ENCODE data around the gene NDEL1. TPM values are rescaled to one million over a fixed set of nuclear protein-coding genes. Genes with fewer than 3 reads are reported as not detected.
"Not testable (repeated sequence)": the region's sequence is repeated elsewhere in the genome, so short reads cannot be mapped to it uniquely, and the experiment has no call there.

Gene NDEL1, protein sequence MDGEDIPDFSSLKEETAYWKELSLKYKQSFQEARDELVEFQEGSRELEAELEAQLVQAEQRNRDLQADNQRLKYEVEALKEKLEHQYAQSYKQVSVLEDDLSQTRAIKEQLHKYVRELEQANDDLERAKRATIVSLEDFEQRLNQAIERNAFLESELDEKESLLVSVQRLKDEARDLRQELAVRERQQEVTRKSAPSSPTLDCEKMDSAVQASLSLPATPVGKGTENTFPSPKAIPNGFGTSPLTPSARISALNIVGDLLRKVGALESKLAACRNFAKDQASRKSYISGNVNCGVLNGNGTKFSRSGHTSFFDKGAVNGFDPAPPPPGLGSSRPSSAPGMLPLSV
- total RNA-seq: 112 TPM
- long read RNA-seq, transcript NDEL1-203 (10 exons, 1,858 nt): minor isoform, 23 of 100 reads
- long read RNA-seq, transcript NDEL1-201 (9 exons, 2,372 nt): major isoform, 27 of 100 reads
- long read RNA-seq, transcript NDEL1-204 (1 exons, 3,927 nt): minor isoform, 6 of 100 reads
- long read RNA-seq, partial matches to known transcripts: 15 of 100 reads
- long read RNA-seq, other reads (novel, unspliced or antisense): 28 of 100 reads

DNA sequence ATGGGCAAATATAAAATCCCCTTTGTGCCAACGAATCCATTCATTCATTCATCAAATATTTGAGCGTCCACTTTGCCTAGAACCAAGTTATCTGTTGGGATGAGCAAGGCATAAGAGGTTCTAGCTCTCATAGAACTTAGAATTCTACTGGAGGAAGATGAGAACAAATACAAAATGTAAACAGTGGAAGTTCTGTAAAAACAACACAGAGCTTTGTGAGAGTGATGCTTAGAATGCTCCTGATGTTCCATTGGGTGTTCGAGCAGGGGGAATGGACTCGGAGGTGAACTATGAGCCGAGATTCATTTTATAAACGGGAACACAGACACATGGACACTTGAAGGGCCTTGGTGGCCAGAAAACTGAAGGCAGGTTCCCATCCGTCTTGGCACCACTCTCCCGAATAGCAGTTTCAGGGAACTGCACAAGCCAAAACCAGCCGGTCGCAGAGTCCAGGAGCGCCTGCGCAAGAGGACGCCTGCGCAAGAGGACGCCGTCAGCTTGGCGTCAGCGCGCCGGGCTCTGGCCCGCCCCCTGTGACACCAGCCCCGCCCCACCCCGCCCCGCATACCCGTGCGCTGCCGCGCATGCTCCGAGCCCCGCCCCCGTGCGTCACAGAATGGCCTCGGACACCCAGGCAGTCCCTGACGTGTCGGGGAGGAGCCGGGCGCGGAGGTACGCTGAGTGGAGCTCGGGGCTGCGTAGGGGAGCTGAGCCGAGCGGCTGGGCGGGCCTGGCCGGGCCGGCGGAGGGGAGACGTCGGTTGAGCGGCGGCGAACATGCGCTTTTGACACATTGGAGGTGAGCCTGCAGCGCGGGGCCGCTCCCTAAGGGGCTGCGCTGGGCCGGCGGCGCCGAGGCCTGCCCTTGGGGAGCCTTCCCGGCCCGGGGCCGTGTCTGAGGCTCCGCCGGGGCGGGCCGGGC is at the start of gene NDEL1:
TSS of gene NDEL1 (plus strand) at position 640 of the 924 bp plus-strand sequence. CDS start 8,388 bp downstream, outside the sequence.
- peak; percentile 100 for DNase-seq (ENCODE audit: low spot score)

DNA sequence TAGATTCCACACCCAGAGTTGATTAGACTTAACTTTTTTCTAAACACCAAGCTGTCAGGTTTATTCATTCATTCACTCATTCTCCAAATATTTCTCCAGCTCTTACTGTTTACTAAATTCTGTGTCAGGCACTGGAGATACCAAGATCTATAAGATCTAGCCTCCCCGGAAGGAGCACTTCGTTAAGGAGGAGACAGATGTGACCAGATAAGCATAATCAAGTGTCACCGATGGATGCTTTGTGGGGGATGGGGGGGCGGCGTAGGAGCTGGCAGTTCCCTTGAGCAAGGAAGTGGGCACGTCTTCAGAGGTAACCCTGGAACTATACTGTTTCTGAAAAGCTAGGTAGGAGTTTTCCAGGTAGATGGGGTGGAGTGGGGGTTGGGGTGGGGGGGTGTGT is 48.8 kb upstream of the NDEL1 start:
- DNase-seq (ENCODE audit: low spot score): no peak

DNA sequence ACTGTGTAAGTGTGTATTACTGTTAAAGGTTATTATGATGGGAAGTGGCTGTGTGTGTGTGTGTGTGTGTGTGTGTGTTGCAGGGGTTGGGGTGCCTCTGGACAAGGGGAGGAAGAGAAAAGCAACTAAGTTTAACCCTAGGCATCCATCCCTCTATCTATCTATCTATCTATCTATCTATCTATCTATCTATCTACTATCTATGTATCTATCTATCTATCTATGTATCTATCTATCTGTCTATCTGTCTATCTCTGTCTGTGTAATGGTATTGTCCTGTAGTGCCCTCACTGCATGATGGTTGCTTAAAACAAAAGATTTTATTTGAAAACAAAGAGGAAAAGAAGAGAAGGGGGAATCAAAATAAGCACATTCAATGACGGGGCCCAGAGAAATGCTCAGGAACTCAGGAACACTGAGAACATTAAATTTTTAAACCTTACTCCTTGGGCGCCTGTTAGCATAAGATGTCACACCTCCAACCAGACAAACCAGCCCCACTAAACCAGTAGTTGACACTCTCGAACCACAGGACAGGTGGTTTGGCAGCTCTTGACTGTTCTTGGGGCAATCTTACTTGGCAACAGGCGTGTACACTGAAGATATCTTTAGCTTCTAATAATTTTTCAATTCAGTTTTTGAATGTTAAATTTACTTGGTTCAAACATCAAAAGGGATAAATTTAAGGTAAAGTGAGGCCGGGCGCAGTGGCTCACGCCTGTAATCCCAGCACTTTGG is 47.6 kb upstream of the NDEL1 start:
- DNase-seq (ENCODE audit: low spot score): no peak

DNA sequence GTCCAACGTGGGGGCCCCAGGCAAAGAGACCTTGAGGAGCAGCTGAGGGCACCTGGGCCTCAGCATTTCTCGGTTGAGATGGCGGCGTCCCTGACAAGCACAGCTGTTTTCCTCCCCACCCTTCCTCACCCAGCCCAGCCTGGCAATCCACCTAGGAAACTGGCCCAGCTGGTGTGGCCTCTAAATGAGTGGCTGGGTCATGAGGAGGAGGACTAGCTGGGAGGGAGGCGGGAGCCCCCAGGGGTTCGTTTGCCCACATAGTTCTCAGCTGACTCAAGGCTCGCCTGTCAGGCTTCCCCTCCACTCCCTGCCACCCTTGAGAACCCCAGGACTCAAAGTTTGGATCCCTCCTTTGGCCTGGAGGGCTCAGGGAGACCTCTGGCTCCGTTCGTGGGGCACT is 44.0 kb upstream of the NDEL1 start:
- DNase-seq (ENCODE audit: low spot score): no peak

DNA sequence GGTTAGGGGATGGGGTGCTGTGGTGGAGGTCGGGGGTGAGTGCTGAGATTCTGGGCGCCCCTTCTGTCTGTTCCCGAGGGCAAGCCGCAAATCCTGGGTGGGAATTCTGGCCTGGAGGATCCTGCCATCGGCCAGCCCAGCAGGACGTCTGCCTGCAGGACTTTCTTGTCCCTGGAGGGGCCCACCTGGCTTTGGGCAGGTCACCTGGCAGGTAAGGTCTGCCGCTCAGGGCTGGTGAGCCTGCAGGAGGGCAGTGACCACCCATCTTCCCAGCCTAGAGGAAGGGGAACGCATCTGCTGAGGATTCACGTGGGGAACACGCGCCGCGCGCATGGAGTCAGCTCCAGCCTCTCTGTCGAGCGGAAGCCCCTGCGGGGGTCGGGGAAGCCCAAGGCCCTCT is 43.4 kb upstream of the NDEL1 start:
- no peak for DNase-seq (ENCODE audit: low spot score)

DNA sequence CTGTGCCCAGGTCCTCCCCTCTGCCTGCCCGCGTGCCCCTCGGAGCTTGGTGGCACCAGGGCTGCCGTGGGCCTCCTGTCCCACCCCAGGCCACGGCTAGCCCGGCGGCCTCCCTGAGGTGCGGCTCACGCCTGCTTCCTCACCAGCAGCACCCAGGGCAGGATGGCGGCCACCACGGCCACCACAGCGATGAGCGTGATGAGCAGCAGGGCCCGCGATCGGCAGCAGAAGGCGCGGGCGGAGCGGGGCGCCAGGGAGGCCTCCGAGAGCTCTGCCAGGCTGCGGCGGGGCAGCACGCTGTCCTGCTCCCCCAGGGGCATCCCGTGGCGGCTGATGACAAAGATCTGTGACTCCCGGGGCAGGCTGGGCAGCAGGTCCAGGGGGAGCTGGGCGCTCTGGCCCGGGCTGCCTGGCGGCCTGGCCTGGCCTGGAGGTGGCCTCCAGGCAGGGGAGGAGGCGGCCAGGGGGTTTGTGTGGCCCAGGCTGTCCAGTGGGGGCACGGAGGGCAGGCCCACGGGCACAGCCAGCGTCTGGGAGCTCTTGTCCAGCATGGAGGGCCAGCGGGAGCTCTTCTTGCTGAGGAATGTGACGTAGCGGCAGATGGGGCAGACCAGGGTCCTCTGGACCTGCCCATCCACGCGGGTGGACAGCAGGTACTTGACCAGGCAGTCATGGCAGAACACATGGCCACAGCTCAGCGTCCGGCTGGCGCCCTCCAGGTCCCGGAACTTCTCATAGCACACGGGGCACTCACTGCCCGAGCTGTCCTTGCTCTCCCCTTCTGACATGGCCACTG is 42.8 kb upstream of the NDEL1 start:
- DNase-seq (ENCODE audit: low spot score): peak; percentile 85

DNA sequence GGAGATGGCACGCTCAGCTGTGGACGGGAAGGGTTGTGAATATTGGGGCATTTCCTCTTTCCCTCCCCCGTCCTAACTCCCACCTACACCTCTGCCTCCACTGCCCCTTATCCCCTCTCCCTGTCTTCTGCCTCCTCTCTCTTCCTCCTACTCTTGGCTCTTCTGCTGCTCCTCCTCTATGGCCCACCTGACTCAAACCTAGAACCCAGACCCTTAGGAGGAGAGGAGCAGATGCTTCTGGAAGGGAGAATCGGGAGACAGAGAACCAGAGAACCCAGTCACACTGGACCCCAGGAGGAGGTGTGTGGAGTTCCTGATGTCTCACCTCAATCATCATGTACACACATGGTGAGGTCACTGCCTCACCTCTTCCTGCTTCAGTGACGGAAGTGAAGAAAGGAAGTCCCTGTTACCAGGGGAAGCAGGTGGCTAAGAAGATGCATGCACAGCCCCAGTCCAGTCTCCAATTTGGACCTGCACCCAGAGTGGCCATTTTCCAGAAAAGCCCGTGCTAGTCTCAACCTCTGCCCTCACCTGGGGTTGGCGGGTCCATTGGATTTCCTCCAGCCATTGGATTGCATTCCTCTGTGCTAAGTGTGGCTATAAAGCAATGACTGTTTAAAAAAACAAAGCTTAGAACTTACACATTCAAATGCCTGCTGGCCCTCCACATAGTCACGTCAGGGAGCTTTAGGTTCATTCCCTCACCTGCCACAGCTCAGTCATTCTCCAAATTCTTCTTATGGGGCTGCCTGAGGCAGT is 42.0 kb upstream of the NDEL1 start:
- peak; percentile 35 for DNase-seq (ENCODE audit: low spot score)

DNA sequence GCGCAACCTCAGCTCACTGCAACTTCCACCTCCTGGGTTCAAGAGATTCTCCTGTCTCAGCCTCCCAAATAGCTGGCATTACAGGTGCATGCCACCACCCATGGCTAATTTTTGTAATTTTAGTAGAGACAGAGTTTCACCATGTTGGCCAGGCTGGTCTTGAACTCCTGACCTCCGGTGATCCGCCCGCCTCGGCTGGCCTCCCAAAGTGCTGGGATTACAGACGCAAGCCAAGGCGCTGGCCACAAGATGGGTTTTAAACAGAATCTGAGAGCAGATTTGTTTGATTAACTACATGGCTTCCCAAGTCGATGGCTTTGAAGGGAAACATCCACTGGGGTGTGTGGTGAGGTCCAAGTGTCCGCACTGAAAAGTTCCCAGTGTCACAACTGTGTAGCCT is 41.2 kb upstream of the NDEL1 start:
- not testable (repeated sequence) for DNase-seq (ENCODE audit: low spot score)

DNA sequence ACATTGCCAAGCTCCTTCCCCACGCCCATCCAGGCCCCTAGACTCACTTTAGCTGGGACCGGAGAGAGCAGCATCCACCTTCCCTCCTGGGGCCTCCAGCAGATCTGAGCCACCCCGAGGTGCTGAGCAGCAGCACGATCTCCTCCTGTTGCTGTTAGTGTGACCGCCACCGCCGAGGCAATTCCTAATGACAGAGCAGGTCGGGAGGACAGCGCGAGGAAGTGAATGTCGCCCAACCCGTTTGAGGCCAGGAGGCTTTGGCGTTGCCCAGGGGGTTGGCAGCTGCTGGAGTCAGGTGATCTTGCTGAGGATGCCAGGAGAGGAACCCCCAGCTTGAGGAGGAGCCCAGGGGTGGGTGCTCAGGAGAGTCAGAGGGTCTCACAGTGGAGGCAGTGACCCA is 38.0 kb upstream of the NDEL1 start, which contains the start of gene RNF222:
TSS of gene RNF222 (minus strand) at position 192 of the 400 bp plus-strand sequence. CDS start 4,366 bp downstream, outside the sequence.
- DNase-seq (ENCODE audit: low spot score): no peak

DNA sequence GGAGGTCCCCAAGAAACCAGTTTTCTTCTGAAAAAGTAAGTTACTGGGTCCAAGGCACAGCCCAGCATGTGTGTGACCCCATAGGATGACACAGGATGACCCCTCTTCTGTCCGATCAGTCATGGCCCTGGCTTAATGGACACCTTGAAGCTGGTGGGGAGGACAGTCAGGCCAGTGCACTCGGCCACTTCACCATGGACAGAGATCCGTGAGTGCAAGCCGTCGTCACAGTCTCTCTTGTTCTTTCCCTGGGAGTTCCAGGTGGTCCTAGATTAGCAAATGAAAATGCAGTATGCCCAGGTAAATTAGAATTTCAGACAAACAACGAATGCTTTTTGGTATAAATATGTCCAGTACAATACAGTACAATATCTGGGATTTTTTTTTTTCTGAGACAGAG is 36.7 kb upstream of the NDEL1 start:
- DNase-seq (ENCODE audit: low spot score): no peak

DNA sequence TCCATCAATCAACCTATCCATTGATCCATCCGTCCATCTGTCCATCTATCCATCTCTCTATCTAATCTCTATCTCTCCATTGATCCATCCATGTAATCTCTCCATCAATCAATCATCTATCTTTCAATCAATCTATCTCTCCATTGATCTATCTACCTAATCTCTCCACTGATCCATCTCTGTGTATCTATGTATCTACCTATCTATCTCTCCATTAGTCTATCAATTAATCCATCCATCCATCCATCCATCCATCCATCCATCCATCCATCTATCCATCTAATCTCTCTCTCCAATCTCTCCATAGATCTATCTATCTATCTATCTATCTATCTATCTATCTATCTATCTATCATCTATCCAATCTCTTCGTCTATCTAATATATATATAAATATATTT is 34.6 kb upstream of the NDEL1 start:
- DNase-seq (ENCODE audit: low spot score): no peak

DNA sequence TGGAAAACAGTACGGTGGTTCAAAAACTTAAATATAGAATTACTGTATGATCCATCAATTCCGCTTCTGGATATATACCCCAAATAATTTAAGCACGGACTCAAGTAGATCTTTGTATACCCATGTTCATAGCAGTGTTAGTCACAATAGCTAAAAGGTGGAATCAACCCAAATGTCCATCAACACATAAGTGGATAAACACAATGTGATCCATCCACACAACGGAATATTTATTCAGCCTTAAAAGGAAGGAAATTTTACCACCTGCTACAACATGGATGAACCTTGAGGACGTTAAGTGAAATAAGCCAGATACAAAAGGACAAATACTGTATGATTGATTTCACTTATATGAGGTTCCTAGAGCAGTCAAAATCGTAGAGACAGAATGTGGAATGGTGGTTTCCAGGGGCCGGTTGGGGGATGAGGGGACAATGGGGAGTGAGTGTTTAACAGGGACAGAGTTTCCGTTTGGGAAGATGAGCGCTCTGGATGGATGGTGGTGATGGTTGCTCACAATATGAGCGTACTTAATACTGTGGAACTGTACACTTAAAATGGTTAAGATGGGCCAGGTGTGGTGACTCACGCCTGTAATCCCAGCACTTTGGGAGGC is 32.7 kb upstream of the NDEL1 start:
- DNase-seq (ENCODE audit: low spot score): no peak

DNA sequence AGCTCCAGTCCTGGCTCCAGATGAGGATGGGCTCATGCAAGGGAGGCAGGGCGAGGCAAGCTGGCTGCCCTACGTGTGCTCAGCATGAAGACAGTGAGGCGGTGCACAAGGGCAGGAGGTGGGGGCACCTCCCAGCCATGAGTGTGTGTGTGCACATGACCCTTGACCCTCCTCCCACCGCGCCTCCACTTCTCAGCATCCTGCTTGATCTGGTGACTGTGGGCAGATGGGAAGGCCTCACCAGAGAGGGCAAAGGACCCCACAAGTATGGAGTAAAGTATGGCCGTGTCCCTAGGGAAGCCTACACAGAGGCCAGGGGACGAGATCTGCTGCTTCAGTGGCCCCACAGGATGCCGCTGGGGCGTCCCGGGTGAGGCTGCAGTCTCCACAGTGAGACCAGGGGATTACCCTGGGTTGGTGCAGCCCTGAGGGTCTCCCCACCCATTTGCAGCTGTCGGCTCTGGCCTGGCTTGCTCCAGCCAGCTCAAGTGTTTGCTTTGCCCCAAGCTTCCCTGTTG is 30.1 kb upstream of the NDEL1 start:
- DNase-seq (ENCODE audit: low spot score): no peak

DNA sequence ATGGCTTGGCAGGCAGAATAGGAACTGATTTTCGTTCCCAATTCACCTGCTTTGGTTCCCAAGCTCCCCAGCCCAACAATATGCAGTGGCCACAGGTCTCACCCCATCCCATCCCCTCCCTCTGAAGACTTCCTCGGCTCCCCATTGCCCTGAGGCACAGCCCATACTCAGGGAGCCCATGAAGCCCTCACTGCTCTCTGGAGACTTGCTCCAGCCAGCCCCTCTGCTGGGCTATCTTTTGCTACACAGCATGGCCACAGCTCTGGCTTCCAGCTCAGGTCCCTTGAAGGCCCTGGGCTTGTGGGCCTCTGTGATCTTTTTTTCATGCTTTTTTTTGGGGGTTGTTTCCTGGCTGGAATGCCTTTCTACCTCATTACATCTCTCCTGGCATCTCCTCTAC is 29.5 kb upstream of the NDEL1 start:
- DNase-seq (ENCODE audit: low spot score): no peak

DNA sequence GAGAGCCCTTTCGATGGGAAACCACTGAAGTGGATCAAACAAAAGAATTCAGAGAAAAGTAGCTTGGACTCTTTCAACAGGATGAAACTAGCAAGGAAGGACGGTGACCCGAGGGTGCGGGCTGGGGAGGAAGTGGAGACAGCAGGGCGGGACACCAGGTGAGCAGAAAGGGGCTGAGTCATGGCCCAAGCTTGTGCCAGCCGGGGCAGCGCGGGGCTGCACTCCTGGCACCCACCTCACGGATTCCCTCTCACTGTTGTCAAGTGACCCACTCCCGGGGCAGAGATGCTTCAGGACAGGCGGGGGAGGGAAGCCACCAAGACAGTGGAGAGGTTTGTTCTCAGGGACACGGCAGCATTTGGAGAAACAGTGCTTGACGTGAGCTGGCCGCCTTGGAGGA is 27.3 kb upstream of the NDEL1 start:
- no peak for DNase-seq (ENCODE audit: low spot score)

DNA sequence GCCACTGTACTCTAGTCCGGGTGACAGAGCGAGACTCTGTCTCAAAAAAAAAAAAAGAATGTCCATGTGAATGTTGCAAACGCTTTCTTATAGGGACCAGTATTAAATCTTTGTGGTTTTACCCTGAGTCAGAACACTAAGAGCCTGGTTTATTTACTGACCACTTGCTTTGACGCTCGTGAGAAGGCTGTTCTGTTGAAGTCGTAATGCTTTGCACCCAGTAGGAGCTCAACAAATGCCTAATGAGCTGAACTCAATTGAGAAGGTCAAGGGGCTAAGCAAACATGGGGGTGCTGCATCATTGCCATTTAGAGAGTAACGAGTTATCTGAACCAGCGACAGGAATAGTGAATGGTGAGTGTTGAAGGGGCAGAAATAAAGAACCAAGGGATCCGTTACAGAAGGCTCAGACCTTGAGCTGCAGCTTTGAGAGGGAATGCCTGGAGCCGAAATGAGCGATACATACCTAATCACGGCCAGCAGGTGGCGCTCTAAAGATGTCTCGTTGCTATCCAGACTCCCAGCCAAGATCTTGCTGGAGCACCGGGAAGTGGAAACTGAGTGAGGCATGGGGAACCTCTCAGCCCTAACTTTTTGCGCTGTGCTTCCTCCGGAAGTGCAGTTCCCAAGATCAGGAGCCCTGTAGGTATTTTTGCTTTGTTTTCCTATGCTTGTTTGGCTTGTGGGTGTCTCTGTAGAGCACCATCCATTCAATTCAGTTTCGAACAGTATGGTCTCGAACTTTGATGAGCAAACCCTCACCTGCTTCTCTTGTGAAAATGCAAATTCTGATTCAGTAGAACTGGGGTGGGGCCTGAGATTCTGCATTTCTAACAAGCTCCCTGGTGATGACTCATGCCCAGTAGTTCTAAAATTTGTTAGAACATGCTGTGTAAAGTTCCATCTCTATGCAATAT is 25.5 kb upstream of the NDEL1 start:
- peak; percentile 93 for DNase-seq (ENCODE audit: low spot score)

DNA sequence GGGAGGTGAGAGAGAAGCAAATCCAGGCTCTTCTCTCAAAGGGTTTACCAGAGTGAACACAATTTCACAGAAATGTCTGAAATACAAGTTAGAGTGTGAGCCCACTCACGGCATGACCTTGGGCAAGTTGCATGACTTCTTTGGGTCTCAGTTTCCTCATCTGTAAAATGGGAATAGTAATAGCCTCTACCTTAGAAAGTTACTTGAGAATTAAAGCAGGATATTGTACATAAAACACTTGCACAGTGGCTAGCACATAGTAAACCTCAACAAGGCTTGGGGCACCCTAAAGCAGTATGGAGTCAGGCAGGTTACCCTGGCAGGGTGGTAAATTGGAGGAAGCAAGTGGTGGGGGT is 24.8 kb upstream of the NDEL1 start:
- DNase-seq (ENCODE audit: low spot score): no peak

DNA sequence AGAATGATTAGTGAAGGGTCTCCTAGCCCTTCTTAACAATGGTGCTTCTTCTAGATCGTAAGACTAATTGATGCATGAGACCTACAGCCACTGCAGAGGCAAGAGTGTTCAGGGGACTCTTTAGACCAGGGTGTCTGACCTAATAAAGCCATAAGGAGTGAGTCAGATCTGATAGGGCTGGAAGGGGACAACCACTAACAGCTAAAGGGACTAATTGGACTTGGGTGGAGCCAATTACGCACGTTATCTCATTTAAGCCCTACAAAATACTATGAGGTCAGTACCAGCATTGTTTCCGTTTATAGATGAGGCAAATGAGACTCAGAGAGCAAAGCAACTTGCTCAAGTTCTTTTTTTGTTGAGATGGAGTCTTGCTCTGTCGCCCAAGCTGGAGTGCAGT is 23.6 kb upstream of the NDEL1 start:
- DNase-seq (ENCODE audit: low spot score): no peak

Data from mesenteric fat pad (tissue), 1 donor.